Measurements from ENCODE around the gene TNMD. TPM values are rescaled to one million over a fixed set of nuclear protein-coding genes. Genes with fewer than 3 reads are reported as not detected.
"Not testable (repeated sequence)": the region's sequence is repeated elsewhere in the genome, so short reads cannot be mapped to it uniquely, and the experiment has no call there.

TNMD gene
- not detected in 2 replicates for total RNA-seq
- not detected for polyA plus RNA-seq (2012)

DNA sequence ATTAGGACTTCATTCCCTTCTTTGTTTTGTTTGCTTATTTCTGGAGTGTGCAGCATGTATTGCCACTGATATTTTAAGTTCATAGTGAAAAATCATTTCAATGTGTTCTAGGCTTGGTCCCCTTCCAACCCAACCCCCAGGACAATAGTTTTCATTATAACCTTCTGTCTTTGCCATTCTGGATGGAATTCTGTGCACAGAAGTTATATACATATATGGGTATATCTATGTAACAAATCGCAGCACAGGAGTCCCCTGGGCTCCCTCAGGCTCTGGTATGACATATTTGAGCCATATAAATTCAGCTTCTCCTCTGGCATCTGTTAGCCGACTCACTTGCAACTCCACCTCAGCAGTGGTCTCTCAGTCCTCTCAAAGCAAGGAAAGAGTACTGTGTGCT lies at the start of gene TNMD:
Gene TNMD, plus strand, starts transcription at position 326 of the 400 bp plus-strand sequence. CDS start 83 bp downstream, outside the sequence.
- DNase-seq (ENCODE audit: low read depth) = no peak

- not testable (repeated sequence) for DNase-seq (ENCODE audit: low read depth)
Measured at GRCh38 chrX:100565534-100565933, 19.2 kb upstream of the TNMD start.

DNA sequence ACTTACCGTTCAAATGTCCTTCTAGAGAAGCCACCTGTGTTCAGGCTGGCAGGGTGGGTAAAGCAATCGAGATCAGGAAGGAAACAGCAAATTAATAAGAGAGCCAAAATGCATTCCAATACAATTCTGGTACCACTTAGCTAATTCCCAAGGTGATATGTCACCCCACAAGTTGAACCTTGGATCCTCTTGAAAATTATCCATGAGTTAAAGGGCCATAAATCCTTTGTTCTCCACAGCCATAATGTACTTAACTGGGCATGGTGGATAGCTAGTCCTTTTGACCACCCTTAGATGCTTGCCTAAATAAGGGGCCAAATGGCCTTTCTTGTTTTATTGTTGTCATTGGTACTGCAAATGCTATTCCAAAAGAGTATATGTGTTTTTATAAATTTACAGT lies 2.0 kb downstream of the TNMD start:
- no peak for DNase-seq (ENCODE audit: low read depth)

GRCh38 chrX:100587861-100588260 lies 3.1 kb downstream of the TNMD start:
- no peak for DNase-seq (ENCODE audit: low read depth)

DNA sequence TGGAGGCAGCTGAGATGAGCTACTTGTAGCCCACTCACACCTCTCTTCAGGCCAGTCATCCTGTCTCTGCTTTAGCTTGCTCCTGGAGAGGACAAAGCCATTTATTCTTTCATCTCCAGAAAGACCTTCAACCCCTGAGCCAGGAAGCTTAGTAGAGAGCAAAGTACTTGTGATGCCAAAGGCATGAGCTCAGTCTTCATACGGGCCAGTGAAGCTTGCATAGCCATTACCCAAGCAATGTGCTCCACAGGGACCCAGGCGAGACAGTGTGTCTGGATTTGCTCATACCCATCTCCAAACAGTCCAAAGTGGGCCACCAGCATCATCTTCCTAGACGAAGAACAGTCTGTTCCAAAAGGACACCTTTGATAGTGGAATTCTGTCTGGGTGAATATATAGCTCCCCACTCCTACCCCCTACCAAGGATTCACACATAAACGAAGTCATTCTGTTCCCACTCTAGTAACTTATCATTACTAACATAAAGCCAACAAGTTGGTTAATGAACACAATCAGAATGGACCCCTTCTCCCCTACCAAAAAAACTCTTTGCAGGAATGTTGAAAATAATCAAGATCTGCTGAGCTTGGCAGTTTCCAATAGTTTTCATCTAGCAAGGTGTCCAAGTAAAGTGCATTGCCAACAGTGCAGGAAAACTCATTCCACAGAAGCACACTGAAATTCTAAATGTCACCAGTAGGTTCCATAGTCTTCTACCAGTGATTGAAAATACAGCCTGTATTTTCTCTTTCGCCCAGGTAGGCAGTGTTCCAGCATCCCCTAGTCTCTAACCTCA lies 6.7 kb downstream of the TNMD start:
- no peak for DNase-seq (ENCODE audit: low read depth)

DNA sequence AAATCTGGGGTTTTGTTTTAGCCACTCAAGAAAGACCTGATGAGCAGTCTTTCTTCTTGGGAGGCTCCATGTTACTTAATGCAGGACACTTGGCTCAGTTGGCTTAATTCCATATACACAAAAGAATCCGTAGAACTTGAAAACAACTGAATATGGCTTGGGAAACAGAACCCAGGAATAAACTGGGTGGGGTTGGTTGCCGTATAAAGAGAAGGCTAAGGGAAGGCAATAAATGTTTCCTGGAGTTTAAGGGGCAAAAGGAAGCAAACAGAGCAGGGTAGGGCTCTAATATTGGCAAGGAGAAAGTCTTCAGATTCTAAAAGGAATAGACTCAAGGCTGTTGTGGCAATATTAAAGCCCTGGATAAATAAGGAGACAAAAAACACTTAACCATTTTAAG lies 8.4 kb downstream of the TNMD start:
- no peak for DNase-seq (ENCODE audit: low read depth)

GRCh38 chrX:100593581-100593980 lies 8.8 kb downstream of the TNMD start:
- no peak for DNase-seq (ENCODE audit: low read depth)

DNA sequence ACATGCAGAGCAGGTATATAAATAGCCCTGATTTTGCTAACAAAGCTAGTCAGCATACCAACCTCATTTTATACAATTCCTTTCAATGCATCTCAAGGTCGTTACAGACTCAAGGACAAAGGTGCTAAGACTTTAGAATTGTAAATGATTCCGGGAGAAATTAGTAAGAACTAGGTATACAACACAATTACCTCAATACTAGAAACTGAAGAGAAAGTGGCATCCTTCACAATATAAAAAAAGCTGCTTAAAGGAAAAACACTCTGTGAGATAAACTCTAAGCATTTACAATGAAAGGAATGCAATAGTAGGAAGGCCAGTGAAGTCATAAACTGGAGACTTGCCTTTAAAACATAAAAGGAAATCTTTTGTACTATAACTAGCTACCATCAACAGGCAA lies 11.9 kb downstream of the TNMD start:
- no peak for DNase-seq (ENCODE audit: low read depth)

GRCh38 chrX:100599456-100599855 lies 14.7 kb downstream of the TNMD start:
- DNase-seq (ENCODE audit: low read depth) = no peak

DNA sequence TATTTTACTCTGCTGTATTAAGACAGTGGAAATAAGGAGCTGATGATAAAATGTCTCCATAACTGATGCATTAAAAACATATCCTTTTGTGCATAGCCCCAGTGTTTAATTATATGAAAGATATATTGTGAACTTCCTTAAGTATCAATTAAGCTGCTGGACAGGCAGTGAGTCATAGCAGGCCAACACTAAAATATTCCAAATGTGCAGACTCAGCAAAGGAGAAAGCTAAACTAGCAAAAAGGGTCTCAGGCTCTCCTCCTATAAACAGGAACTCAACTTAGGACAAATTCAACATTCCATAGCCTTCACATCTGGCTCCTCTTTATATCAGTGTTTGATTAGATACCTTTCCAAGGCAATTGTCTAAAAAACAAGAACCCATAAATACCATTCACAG lies 15.6 kb downstream of the TNMD start:
- DNase-seq (ENCODE audit: low read depth) = no peak

DNA sequence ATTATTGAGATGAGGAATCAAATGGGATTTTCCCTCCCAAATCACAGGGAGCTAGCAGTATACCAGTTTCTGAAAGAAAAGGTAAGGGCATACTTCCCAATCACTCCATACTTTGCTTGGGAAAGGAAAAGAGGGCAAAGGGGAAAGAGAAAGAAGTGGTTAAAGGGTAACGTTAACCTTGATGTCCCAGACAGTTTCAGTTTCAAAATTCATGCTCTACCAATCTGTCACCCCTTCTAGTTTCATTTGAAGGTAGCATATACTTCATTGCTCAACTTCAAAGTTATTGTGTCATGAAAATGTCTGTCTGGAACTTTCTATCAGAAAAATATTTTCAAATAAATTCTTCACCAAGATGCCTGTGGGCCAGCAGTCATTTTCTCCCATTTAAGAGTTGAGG lies 16.0 kb downstream of the TNMD start:
- no peak for DNase-seq (ENCODE audit: low read depth)

DNA sequence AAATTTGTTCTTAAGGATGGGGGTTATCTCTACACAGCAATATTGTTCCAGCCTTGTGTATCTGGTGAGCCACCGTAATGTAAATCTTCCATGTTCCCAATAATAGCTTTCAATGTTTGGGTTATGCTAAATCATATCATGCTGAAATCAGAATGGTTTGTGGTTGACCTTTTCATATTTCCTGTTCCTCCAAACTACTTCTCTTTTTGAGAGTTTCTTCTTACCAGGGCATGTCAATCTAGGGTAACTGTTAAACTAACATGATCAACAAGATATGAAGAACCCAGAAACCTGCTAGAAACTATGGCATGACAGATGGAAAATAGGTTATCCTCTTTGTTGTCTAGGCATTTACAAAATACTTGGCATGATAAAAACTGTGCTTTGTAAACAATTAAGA lies 22.0 kb downstream of the TNMD start:
- DNase-seq (ENCODE audit: low read depth) = no peak

- DNase-seq (ENCODE audit: low read depth) = no peak
Measured at GRCh38 chrX:100609591-100609990, 24.9 kb downstream of the TNMD start.

DNA sequence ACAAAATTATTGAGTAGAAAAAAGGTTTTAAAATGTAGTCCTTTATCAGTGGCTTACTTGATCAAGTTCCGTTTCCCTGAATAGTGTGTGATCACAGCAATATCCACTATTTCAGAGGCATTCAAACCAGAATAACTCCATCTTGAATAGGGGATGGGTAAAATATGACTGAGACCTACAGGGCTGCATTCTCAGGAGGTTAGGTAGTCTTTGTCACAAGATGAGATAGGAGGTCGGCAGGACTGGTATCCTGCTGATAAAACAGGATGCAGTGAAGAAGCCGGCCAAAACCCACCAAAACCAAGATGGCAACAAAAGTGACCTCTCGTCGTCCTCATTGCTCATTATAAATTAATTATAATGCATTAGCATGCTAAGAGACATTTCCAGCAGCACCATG lies 27.2 kb downstream of the TNMD start:
- DNase-seq (ENCODE audit: low read depth) = no peak

- DNase-seq (ENCODE audit: low read depth) = peak; percentile 62
Measured at GRCh38 chrX:100615005-100615404, 30.3 kb downstream of the TNMD start.

DNA sequence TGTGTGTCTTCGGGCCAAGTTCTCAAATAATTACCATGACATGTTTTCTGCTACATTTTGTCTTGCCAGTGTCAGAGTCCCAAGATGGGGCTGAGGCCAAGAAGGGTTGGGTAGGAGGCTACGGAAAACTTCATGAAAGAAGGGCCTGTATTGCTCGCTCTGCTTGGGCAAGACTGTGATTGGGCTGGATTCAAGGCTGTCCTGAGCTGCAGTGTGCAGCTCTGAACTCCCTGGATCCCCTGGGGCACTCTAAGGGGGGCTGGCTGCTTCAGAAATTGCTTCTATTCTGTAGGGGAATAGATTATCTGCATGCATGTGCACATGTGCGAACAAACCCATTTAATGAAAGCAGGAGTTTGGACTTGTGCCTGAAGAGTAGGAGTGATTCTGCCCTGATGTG lies 38.3 kb downstream of the TNMD start:
- DNase-seq (ENCODE audit: low read depth) = no peak

GRCh38 chrX:100625985-100626491 lies 41.3 kb downstream of the TNMD start:
- DNase-seq (ENCODE audit: low read depth) = peak; percentile 14

DNA sequence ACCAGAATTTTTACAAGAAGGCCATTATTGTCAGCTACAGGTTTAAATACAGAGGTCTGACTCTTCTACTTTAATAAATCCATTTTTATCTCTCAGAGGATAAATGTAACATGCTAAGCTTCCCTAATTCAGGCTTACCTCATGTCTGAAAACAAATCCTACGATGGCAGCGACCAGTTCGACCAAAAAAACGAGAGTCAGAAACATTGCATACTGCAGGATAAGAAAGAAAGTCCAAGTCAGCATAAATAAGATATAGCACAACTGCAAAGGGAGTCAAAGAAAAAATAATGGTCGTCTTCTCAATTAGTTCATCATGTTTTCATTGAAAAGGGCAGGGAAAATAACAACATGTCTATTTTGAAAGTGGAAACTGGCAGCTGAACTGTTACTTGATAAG lies 50.3 kb downstream of the TNMD start:
- no peak for DNase-seq (ENCODE audit: low read depth)

GRCh38 chrX:100635989-100636320 lies 51.2 kb downstream of the TNMD start:
- no peak for DNase-seq (ENCODE audit: low read depth)

- peak; percentile 90 for DNase-seq (ENCODE audit: low read depth)
Measured at GRCh38 chrX:100636321-100636991, 51.7 kb downstream of the TNMD start, which contains the start of gene TSPAN6. Gene TSPAN6, minus strand, starts transcription at chrX:100636806. Its CDS starts 112 bp downstream, at chrX:100636694.

DNA sequence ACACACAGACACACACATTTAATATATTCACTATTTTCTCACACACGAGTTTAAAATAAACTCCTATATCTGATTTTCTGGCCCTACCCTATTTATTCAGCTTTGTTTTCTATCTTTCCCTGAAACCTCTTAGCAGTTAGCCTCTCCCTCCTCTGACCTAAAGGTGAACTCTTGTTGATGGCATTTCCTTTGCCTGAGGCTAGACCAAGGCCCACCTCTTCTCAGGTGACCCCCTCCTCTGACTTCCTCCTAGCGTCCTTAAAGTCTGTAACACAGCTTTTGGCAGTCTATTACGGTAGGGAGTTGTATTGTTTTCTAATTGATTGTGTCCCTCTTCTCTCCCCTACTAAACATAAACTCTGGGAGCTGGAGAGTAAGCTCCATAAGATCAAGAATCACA lies 57.6 kb downstream of the TNMD start:
- DNase-seq (ENCODE audit: low read depth) = no peak

- DNase-seq (ENCODE audit: low read depth) = no peak
Measured at GRCh38 chrX:100643212-100643611, 58.5 kb downstream of the TNMD start.

All from myocyte (in vitro differentiated cells).